OCI-LY3 (cell line): ENCODE data around the gene EEIG2.

Experiments used
- EZH2phosphoT487 ChIP-seq: fragments of 200-600 bp; shearing (Covaris generic); IDR thresholded peaks from 2 replicates; pipeline ENCODE4 v1.6.1; 2018; ENCODE audit warnings: antibody characterized with exemption, mixed run types, low read depth
- TF ChIP-seq, protein P1 (sequence below): fragments of 200-600, 300-600 bp; sonication (generic); IDR thresholded peaks from 2 replicates; pipeline ENCODE4 v1.5.1; 2014; ENCODE audit warnings: antibody characterized with exemption, low read length, low read depth

DNA sequence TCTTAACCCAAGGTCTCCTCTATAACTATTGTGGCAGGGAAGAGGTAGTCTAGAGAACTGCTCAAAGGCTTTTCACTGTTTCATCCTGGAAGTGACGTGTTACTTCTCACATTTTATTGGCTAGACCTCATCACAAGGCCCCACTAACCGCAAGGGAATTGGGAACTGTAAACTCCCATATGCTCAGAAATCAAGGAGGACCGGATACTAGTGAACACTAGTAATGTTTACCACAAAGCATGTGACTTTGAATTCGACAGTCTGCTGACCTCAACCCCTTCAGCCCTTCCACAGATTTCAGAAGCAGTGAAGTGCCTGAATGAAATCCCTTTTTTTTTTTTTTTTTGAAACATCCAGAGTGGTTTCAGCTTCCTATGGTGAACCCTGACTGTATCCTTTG is 3.4 kb upstream of the EEIG2 start:
- no peak for TF ChIP-seq EZH2phosphoT487
- TF ChIP-seq, protein P1, sequence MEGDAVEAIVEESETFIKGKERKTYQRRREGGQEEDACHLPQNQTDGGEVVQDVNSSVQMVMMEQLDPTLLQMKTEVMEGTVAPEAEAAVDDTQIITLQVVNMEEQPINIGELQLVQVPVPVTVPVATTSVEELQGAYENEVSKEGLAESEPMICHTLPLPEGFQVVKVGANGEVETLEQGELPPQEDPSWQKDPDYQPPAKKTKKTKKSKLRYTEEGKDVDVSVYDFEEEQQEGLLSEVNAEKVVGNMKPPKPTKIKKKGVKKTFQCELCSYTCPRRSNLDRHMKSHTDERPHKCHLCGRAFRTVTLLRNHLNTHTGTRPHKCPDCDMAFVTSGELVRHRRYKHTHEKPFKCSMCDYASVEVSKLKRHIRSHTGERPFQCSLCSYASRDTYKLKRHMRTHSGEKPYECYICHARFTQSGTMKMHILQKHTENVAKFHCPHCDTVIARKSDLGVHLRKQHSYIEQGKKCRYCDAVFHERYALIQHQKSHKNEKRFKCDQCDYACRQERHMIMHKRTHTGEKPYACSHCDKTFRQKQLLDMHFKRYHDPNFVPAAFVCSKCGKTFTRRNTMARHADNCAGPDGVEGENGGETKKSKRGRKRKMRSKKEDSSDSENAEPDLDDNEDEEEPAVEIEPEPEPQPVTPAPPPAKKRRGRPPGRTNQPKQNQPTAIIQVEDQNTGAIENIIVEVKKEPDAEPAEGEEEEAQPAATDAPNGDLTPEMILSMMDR, result no peak
